Activated T-cell treated with anti-CD3 and anti-CD28 coated beads, Interleukin-2, amount 50 U/mL, for 24 hours (primary cell): Measurements from ENCODE around the gene SPRR2E.
"Not testable (repeated sequence)": the region's sequence is repeated elsewhere in the genome, so short reads cannot be mapped to it uniquely, and the experiment has no call there.

Experiments
- DNase-seq: peaks from one replicate; pipeline ENCODE4 v3.0.0-alpha.2; 2020
- H3K27ac Mint-ChIP-seq: 2 replicates; pipeline ENCODE4 v1.8.0; 2020; ENCODE audit warnings: mild to moderate bottlenecking, mixed read lengths
- H3K27me3 Mint-ChIP-seq: 2 replicates; pipeline ENCODE4 v1.8.0; 2020; ENCODE audit warnings: mixed read lengths
- H3K36me3 Mint-ChIP-seq: 2 replicates; pipeline ENCODE4 v1.8.0; 2020; ENCODE audit warnings: low read depth, mixed read lengths
- H3K4me1 Mint-ChIP-seq: 2 replicates; pipeline ENCODE4 v1.8.0; 2020; ENCODE audit warnings: low read depth, mixed read lengths
- H3K4me3 Mint-ChIP-seq: 2 replicates; pipeline ENCODE4 v1.8.0; 2020; ENCODE audit warnings: mild to moderate bottlenecking, moderate library complexity, mixed read lengths
- H3K9me3 Mint-ChIP-seq: 2 replicates; pipeline ENCODE4 v1.8.0; 2020; ENCODE audit warnings: mixed read lengths

Gene SPRR2E

DNA sequence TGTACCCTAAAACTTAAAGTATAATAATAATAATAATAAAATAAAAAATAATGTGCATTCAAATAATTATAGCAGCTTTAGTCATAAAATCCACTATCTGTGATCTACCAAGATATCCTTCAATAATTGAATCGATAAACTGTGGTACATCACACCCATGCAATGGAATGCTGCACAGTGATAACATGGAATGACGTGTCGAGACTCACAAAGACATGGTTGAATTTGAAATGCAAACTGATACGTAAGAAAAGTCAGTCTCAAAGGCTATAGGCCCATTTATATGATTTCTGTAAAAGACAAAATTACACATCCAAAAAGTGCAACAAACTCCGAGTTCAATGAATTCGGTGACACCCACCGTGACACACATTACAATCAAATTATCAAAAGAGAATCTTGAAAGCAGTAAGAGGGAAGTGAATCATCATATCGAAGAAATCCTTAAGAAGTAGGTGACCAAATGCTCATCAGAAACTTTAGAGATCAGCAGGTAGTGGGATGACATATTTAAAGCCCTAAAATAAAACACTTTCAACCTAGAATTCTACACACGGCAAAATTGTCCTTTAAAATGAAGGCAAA lies 5.2 kb upstream of the SPRR2E start:
- no peak overlapping the region for H3K4me3 Mint-ChIP-seq
- no peaks in the 10 kb centered on the region for H3K9me3 Mint-ChIP-seq
- H3K27ac Mint-ChIP-seq = no peak overlapping the region
- no peaks in the 10 kb centered on the region for H3K36me3 Mint-ChIP-seq
- no peak for DNase-seq
- peaks cover 30% of the 10 kb centered on the region for H3K27me3 Mint-ChIP-seq
- H3K4me1 Mint-ChIP-seq = no peaks in the 10 kb centered on the region

DNA sequence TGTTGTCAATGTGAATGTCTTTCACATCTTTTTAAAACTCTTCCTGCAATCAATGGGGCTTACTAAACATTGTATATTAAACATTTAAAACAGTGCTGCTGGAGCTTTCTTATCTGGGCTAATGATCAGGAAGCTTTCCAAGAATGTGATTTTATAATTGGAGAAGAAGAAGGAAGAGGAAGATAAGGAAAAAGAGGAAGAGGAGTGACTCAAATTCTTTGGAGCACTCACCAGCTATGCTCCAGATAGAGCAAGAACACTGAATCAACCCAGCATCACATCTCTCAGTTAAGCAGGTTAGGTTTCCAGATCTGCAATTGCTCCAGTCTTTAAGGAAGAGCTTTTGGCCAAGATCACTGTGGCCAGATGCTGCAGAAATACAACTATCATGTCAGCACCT lies 1.4 kb upstream of the SPRR2E start:
- peaks cover 23% of the 10 kb centered on the region for H3K27me3 Mint-ChIP-seq
- no peaks in the 10 kb centered on the region for H3K4me1 Mint-ChIP-seq
- no peak overlapping the region for H3K27ac Mint-ChIP-seq
- H3K9me3 Mint-ChIP-seq = no peaks in the 10 kb centered on the region
- DNase-seq = no peak
- H3K36me3 Mint-ChIP-seq = no peaks in the 10 kb centered on the region
- H3K4me3 Mint-ChIP-seq = no peak overlapping the region

DNA sequence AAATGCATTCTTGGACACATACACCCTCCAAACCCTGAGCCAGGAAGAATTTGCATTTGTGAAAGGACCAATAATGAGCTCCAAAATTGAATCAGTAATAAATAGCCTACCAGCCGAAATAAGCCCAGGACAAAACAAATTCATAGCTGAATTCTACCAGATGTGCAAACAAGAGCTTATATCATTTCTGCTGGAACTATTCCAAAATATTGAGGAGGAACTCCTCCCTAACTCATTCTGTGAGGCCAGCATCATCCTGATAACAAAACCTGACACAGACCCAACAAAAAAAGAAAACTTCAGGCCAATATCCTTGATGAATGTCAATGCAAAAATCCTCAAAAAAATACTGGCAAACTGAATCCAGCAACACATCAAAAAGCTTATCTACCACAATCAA lies 6.7 kb downstream of the SPRR2E start:
- Mint-ChIP-seq H3K9me3 (no peaks in the 10 kb centered on the region), H3K4me3 (no peak overlapping the region), H3K27me3 (peaks cover 36% of the 10 kb centered on the region), H3K36me3 (no peaks in the 10 kb centered on the region), H3K4me1 (no peaks in the 10 kb centered on the region), H3K27ac (no peak overlapping the region)
- no peak for DNase-seq

DNA sequence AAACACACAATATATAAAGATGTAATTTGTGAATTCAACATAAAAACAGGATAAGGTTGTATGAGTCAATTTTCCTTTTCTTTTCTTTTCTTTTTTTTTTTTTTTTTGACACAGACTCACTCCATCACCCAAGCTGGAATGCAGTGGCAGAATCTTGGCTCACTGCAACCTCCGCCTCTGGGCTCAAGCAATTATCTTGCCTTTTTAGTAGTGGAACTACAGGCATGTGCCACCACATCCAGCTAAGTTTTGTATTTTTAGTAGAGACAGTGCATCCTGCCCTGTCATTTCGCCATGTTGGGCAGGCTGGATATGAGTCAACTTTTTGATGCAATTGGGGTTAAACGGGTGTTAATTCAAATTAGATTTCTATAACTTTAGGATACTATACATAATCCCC lies 12.6 kb downstream of the SPRR2E start:
- H3K27ac Mint-ChIP-seq = no peak overlapping the region
- H3K4me3 Mint-ChIP-seq = no peak overlapping the region
- H3K27me3 Mint-ChIP-seq = peaks cover 40% of the 10 kb centered on the region
- H3K4me1 Mint-ChIP-seq = no peaks in the 10 kb centered on the region
- H3K36me3 Mint-ChIP-seq = no peaks in the 10 kb centered on the region
- peaks cover 5% of the 10 kb centered on the region for H3K9me3 Mint-ChIP-seq
- DNase-seq = no peak

DNA sequence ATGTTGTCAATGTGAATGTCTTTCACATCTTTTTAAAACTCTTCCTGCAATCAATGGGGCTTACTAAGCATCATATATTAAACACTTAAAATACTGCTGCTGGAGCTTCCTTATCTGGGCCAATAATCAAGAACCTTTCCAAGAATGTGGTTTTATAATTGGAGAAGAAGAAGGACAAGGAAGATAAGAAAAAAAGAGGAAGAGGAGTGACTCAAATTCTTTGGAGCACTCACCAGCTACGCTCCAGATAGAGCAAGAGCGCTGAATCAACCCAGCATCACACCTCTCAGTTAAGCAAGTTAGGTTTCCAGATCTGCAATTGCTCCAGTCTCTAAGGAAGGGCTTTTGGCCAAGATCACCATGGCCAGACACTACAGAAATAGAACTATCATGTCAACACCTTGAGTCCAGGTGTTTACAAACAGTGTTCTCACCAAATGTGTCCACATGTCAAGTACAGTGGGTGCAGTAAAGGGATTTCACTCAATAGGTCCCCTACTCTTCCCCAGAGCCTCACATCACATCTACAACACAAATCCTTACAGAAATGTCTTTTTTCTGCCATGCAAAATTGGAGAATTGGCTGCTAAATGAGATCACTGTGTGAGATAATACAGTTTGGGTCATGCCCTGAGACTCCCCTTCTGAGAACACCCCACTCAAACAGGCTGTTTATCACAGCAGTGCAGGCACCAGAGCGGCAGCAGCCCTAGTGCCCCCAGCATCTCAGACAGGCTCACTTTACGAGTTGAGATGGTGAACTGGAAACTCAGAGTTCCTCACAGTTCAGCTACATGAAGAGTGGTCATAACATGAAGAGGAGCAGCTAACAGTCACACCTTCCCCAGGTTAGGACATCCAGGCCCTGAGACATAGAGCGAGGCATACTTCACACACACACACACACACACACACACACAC lies 21.3 kb downstream of the SPRR2E start:
- peaks cover 22% of the 10 kb centered on the region for H3K27me3 Mint-ChIP-seq
- H3K4me1 Mint-ChIP-seq = no peaks in the 10 kb centered on the region
- no peaks in the 10 kb centered on the region for H3K36me3 Mint-ChIP-seq
- H3K9me3 Mint-ChIP-seq = peaks cover 2% of the 10 kb centered on the region
- no peak for DNase-seq
- no peak overlapping the region for H3K27ac Mint-ChIP-seq
- no peak overlapping the region for H3K4me3 Mint-ChIP-seq

DNA sequence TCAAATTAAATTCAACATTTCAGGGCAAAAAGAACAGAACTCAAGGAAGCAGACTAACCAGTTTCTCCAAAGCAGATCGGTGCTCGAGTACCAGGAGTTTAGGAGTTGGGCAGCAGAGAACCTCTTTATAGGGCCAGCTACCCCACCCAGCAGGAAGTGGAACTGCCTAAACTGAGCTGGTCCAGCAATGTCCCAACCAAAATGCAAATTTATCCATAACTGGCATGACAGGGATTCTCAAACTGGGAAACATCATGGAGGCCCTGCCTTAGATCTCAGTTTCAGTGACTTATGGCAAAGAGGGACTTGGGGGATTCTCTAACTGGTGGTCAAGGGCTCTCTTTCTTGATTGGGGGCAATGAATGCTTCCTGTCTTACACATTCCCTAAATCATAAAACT lies 22.8 kb downstream of the SPRR2E start, which contains the start of gene SPRR2B:
SPRR2B (minus strand) TSS at position 101 of the 400 bp plus-strand sequence. CDS start 772 bp downstream, outside the sequence.
- no peaks in the 10 kb centered on the region for H3K4me1 Mint-ChIP-seq
- no peak for DNase-seq
- no peaks in the 10 kb centered on the region for H3K36me3 Mint-ChIP-seq
- H3K27me3 Mint-ChIP-seq = peaks cover 23% of the 10 kb centered on the region
- no peak within 1 kb of the TSS for H3K4me3 Mint-ChIP-seq
- no peak within 1 kb of the TSS for H3K27ac Mint-ChIP-seq
- H3K9me3 Mint-ChIP-seq = no peaks in the 10 kb centered on the region

DNA sequence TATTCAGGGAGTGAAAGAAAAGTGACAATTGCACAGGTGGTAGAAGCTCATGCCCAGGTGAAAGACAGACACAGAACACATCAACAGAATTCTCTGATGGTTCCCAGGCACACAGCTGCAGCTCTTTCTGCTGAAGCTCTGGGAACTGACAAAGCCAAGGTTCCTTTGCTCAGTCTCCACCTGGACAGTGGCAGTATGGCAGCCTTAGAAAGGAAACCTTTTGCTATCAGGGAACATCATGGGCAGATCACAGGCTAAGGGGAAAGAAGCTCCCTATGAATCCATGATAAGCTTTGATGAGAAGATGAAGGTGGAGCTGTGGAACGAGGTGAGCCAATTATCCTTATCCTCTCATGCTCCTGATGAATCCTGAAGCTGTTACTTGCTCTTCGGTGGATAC lies 24.1 kb downstream of the SPRR2E start:
- H3K36me3 Mint-ChIP-seq = no peaks in the 10 kb centered on the region
- H3K4me3 Mint-ChIP-seq = no peak overlapping the region
- no peak for DNase-seq
- peaks cover 34% of the 10 kb centered on the region for H3K27me3 Mint-ChIP-seq
- H3K4me1 Mint-ChIP-seq = no peaks in the 10 kb centered on the region
- H3K27ac Mint-ChIP-seq = no peak overlapping the region
- H3K9me3 Mint-ChIP-seq = no peaks in the 10 kb centered on the region

DNA sequence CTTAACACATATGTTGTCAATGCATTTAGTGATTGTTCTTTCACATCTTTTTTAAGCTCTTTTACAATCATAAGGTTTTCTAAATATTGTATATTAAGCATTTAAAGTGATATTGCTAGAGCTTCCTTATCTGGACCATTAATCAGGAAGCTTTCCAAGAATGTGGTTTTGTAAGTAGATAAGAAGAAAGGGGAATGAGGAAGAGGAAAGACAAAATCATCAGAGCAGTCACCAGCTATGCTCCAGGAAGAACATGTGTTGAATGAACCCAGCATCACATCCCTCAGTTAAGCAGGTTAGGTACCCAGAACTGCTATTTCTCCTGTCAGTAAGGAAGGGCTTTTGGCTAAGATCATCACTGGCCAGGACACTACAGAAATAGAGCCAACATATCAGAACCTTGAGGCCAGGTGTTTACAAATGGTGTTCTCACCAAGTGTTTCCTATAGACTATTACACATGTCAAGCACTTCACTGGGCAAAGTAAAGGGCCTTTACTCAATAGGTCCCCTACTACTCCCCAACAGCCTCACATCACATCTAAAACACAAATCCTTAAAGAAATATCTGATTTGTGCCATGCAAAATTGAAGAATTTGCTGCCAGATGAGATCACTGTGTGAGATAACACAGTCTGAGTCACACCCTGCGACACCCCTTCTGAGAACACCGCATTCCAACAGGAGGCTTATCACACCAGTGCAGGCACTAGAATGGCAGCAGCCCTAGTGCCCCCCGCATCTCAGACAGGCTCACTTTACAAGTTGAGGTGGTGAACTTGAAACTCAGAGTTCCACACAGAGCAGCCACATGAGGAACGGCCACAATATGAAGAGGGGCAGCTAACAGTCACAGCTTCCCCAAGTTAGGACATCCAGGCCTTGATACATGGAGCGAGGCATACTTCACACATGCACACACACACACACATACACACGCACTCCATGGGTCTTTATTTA lies 35.2 kb downstream of the SPRR2E start:
- no peak overlapping the region for H3K27ac Mint-ChIP-seq
- no peaks in the 10 kb centered on the region for H3K4me1 Mint-ChIP-seq
- no peaks in the 10 kb centered on the region for H3K36me3 Mint-ChIP-seq
- no peaks in the 10 kb centered on the region for H3K9me3 Mint-ChIP-seq
- no peak for DNase-seq
- peaks cover 30% of the 10 kb centered on the region for H3K27me3 Mint-ChIP-seq
- no peak overlapping the region for H3K4me3 Mint-ChIP-seq

DNA sequence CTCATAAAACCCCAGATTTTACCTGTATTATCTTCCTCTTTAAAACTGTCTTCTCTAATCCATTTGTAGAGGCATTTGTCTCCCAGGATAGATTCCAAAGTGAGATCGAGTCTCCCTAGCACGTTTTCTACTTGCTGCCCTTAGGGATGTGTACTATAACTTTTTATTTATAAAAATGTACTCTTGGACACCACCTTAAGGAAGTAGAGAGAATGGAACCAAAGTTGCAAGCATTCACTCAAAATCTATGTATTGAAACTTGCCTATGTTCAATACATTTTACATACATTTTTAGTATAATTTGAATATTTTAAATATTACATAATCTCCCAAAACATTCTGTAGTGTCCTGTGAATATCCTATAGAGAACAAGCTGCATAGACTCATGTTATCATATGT lies 36.2 kb downstream of the SPRR2E start:
- peaks cover 34% of the 10 kb centered on the region for H3K27me3 Mint-ChIP-seq
- H3K4me1 Mint-ChIP-seq = no peaks in the 10 kb centered on the region
- H3K36me3 Mint-ChIP-seq = no peaks in the 10 kb centered on the region
- no peak overlapping the region for H3K4me3 Mint-ChIP-seq
- no peak overlapping the region for H3K27ac Mint-ChIP-seq
- no peaks in the 10 kb centered on the region for H3K9me3 Mint-ChIP-seq
- no peak for DNase-seq

DNA sequence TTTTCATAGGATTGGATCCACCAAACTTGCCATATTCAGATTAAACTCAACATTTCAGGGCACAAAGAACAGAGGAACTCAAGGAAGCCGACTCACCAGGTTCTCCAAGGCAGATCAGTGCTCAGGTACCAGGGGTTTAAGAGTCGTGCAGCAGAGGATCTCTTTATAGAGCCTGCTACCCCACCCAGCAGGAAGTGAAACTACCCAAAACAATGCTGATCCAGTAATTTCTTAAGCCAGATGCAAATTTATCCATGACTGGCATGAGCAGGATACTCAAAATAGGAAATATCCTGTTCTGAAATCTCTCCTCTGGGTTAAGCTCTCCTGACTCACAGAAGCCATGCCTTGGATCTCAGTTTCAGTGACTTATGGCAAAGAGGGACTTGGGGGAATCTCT lies 37.0 kb downstream of the SPRR2E start, which contains the start of gene SPRR2A:
SPRR2A (minus strand) TSS at position 138 of the 400 bp plus-strand sequence. CDS start 777 bp downstream, outside the sequence.
- no peak within 1 kb of the TSS for H3K27ac Mint-ChIP-seq
- H3K4me3 Mint-ChIP-seq = no peak within 1 kb of the TSS
- no peaks in the 10 kb centered on the region for H3K36me3 Mint-ChIP-seq
- no peak for DNase-seq
- H3K4me1 Mint-ChIP-seq = no peaks in the 10 kb centered on the region
- no peaks in the 10 kb centered on the region for H3K9me3 Mint-ChIP-seq
- peaks cover 38% of the 10 kb centered on the region for H3K27me3 Mint-ChIP-seq

DNA sequence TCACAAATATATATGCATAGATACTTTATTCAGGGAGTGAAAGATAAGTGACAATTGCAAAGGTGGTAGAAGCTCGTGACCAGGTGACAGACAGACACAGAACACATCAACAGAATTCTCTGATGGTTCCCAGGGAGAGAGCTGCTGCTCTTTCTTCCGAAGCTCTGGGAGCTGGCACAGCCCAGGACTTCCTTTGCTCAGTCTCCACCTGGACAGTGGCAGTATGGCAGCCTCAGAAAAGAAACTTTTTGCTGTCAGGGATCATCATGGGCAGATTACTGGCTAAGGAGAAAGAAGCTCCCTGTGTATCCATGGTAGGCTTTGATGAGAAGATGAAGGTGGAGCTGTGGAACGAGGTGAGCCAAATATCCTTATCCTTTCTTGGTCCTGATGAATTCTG lies 38.2 kb downstream of the SPRR2E start:
- not testable (repeated sequence) for H3K4me1 Mint-ChIP-seq, H3K9me3 Mint-ChIP-seq, DNase-seq, H3K4me3 Mint-ChIP-seq, H3K36me3 Mint-ChIP-seq, H3K27ac Mint-ChIP-seq
- peaks cover 39% of the 10 kb centered on the region for H3K27me3 Mint-ChIP-seq

DNA sequence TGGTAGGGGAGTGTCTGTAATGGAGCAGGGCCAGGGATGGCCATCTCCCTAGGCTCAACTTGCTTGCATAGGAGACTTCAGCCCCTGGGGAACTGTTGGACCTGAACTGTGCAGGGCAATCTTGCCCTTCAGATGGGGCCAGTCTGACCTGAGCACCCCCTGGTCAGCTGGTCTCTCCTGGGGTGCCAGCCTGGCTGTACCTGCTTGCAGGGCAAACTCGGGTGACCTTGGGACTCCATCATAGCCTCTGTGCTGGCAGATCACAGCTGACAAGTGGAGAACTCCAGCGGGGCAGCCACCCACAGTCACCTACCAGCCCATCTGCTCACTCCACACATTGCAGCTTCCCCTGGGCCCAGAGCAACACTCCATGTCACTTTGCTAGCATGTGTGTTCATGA lies 45.1 kb downstream of the SPRR2E start:
- Mint-ChIP-seq H3K4me1 (no peaks in the 10 kb centered on the region), H3K27me3 (peaks cover 54% of the 10 kb centered on the region), H3K36me3 (no peaks in the 10 kb centered on the region), H3K4me3 (no peak overlapping the region), H3K27ac (no peak overlapping the region), H3K9me3 (no peaks in the 10 kb centered on the region)
- DNase-seq = no peak
